Stomach (tissue), 9 donors: ENCODE measurements around the gene HNRNPUL1. TPM values are rescaled to one million over a fixed set of nuclear protein-coding genes. Genes with fewer than 3 reads are reported as not detected.
"Not testable (repeated sequence)": the region's sequence is repeated elsewhere in the genome, so short reads cannot be mapped to it uniquely, and the experiment has no call there.

Experiments
- DNase-seq, 2 donors: peaks; one replicate each; pipeline versions ENCODE4 v3.0.0 to v3.0.0-alpha.2; 2013 to 2019
- H3K27ac ChIP-seq, 5 donors: fragments of 200-600 bp in 4 of 5; sonication (generic) in 4 of 5; one replicate each; pipeline ENCODE4 v1.5.1; 2013 to 2019; ENCODE audit warnings: mild to moderate bottlenecking in 1 of 5, moderate library complexity in 1 of 5
- H3K27me3 ChIP-seq, 3 donors: fragments of 200-600 bp; sonication (generic); one replicate each; pipeline ENCODE4 v1.5.1; 2017 to 2019; ENCODE audit warnings: mixed run types in 1 of 3
- H3K36me3 ChIP-seq, 4 donors: fragments of 200-600 bp; sonication (generic); 1 replicate in 3 of 4; 2 replicates in 1 of 4; pipeline ENCODE4 v1.5.1; 2016 to 2019
- H3K4me1 ChIP-seq, 4 donors: fragments of 200-600 bp; sonication (generic); one replicate each; pipeline ENCODE4 v1.5.1; 2016 to 2019
- H3K4me3 ChIP-seq, 4 donors: fragments of 200-600 bp; sonication (generic) in 3 of 4; one replicate each; pipeline ENCODE4 v1.5.1; 2016 to 2019; ENCODE audit warnings: mild to moderate bottlenecking in 1 of 4
- H3K9me3 ChIP-seq, 4 donors: fragments of 200-600 bp; sonication (generic); one replicate each; pipeline ENCODE4 v1.5.1; 2016 to 2019
- EP300 ChIP-seq: sonication (generic); formaldehyde crosslinking; IDR thresholded peaks from one replicate; pipeline ENCODE4 v1.6.1; 2017; ENCODE audit warnings: antibody characterized with exemption
- POLR2A ChIP-seq, 4 donors: fragments of 450-650 bp; IDR thresholded peaks; one replicate each; pipeline ENCODE4 v1.6.1; 2016; ENCODE audit warnings: antibody characterized with exemption in 4 of 4, control low read depth in 2 of 4, mild to moderate bottlenecking in 1 of 4, moderate library complexity in 1 of 4
- POLR2AphosphoS5 ChIP-seq, 3 donors: sonication (generic); formaldehyde crosslinking; IDR thresholded peaks; one replicate each; pipeline ENCODE4 v1.6.1; 2016; ENCODE audit warnings: antibody characterized with exemption in 3 of 3
- WGBS, 5 donors: extraction: QIAGEN DNeasy Blood & Tissue Kit in 3 of 5; methylation state at CpG; one replicate each; pipeline versions ENCODE4 v1.1.5 to v1.1.7; 2013 to 2018; 5-methylcytosine and 5-hydroxymethylcytosine counted together
- intact Hi-C: fragments of 100-400 bp; cut with DNase I; formaldehyde crosslinking; loops from one replicate; pipeline ENCODE4 v1.15.1; 2023; ENCODE audit warnings: low total_unique reads
- polyA plus RNA-seq, 3 donors: library from polyadenylated mRNA; stranded (reverse); fragments of 200-250 nt; gene quantifications; one replicate each; pipeline ENCODE4 v1.2.3, GENCODE V29; 2013
- total RNA-seq, 5 donors: library from RNA; depleted of rRNA; stranded (reverse); fragments of >200 nt; gene quantifications; one replicate each; pipeline versions ENCODE4 v1.1.0 to v1.2.3, GENCODE V29; 2014 to 2016
- TF ChIP-seq, protein P1 (sequence below), 7 experiments: fragments of 450-650 bp in 4 of 7; fragments of 200-600 bp in 3 of 7; sonication (generic) in 3 of 7; IDR thresholded peaks; one replicate each; pipeline ENCODE4 v1.5.1; 2016 to 2019; ENCODE audit warnings: antibody characterized with exemption in 7 of 7, control low read depth in 2 of 7, mild to moderate bottlenecking in 1 of 7
- donor health status: healthy with polysubstance abuse.
- donor health status: Bipolar disorder and iron deficiency.
- donor health status: healthy.

HNRNPUL1 gene
- total and polyA plus RNA-seq, 8 donors = 47.8 to 319 (median 91.8) TPM

DNA sequence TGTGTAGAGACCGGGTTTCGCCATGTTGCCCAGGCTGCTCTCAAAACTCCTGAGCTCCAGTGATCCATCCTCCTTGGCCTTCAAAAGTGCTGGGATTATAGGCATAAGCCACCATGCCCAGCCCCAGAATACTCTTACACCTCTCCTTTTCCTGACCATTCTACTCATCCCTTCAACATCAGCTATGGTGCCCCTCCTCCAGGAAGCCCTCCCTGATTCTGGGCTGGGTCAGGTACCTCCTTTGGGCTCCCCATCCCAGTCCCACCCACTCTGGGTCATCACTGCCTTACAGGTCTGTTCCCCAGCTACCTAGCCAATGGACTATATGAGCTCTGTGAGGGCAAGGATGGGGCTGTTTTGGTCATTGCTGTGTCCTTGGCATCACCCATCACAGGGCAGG is 80.0 kb downstream of the HNRNPUL1 start:
- Histone ChIP-seq H3K27me3 (no peaks in the 10 kb centered on the region), H3K27ac (no peak overlapping the region), H3K9me3 (no peaks in the 10 kb centered on the region), H3K36me3 (peaks cover 9 to 89% (median 83%) of the 10 kb centered on the region in 4 donors), H3K4me1 (peaks cover 0 to 22% (median 5%) of the 10 kb centered on the region in 4 donors), H3K4me3 (no peak overlapping the region)
- TF ChIP-seq POLR2A (IDR thresholded peaks at IDR 0.05) = no peak
- TF ChIP-seq, protein P1, sequence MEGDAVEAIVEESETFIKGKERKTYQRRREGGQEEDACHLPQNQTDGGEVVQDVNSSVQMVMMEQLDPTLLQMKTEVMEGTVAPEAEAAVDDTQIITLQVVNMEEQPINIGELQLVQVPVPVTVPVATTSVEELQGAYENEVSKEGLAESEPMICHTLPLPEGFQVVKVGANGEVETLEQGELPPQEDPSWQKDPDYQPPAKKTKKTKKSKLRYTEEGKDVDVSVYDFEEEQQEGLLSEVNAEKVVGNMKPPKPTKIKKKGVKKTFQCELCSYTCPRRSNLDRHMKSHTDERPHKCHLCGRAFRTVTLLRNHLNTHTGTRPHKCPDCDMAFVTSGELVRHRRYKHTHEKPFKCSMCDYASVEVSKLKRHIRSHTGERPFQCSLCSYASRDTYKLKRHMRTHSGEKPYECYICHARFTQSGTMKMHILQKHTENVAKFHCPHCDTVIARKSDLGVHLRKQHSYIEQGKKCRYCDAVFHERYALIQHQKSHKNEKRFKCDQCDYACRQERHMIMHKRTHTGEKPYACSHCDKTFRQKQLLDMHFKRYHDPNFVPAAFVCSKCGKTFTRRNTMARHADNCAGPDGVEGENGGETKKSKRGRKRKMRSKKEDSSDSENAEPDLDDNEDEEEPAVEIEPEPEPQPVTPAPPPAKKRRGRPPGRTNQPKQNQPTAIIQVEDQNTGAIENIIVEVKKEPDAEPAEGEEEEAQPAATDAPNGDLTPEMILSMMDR (IDR thresholded peaks at IDR 0.05) = no peak
- no peak for TF ChIP-seq EP300
- TF ChIP-seq POLR2AphosphoS5 (IDR thresholded peaks at IDR 0.05) = no peak
- intact Hi-C loops = no loop called here
- WGBS, 5 donors = 87 to 98% (median 94%) methylated on average over 2 of the region's 2 CpGs
- no peak for DNase-seq

DNA sequence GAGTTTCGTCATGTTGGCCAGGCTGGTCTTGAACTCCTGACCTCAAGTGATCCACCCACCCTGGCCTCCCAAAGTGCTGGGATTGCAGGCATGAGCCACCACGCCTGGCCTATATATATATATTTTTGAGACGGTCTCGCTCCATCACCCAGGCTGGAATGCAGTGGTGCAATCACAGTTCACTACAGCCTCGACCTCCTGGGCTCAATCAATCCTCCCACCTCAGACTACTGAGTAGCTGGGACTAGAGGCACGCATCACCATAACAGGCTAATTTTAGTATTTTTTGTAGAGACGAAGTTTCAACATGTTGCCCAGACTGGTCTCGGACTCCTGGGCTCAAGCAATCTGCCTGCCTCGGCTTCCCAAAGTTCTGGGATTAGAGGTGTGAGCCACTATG is 82.7 kb downstream of the HNRNPUL1 start:
- WGBS, 5 donors = 90 to 96% (median 93%) methylated on average over 8 to 9 of the region's 9 CpGs
- Histone ChIP-seq H3K36me3 (peaks cover 9 to 62% (median 60%) of the 10 kb centered on the region in 4 donors), H3K27me3 (peaks cover 0 to 17% (median 7%) of the 10 kb centered on the region in 3 donors), H3K4me1 (peaks cover 18 to 40% (median 23%) of the 10 kb centered on the region in 4 donors)
- H3K4me3 ChIP-seq, H3K9me3 ChIP-seq, DNase-seq, H3K27ac ChIP-seq, intact Hi-C loops: not testable (repeated sequence)

DNA sequence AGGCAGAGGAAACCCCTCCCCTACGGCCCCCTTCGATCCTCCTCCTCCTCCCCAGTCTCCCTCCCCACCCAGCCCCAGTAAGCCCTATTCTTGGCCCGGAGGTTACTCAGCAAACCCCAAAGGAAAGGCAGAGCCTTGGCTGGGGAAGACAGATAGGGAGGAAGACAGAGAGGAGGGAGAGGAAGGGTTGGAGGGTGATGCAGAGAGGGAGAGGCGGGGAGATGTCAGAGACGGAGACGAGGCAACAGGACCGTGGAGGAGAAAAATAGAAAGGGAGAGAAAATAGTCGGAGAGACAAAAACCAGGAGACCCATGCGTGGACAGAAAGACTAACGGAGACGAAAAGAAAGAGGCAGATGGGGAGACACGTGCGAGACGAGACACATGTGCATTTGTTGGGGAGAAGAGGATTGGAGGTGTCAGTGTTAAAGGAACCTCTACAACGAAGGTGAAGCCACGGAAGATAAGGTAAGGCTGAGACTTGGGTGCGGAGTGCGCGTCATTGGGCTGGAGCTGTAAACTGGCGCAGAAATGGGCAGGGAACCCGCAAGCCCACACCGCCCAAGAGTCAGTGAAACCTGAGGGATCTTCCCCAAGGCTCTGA is 86.7 kb downstream of the HNRNPUL1 start:
- Histone ChIP-seq H3K4me1 (peaks cover 30 to 70% (median 51%) of the 10 kb centered on the region in 4 donors), H3K36me3 (peaks cover 6 to 25% (median 24%) of the 10 kb centered on the region in 4 donors), H3K4me3 (peak overlapping the region; percentile 73 to 87 (median 84)), H3K9me3 (no peaks in the 10 kb centered on the region), H3K27me3 (peaks cover 0 to 36% (median 20%) of the 10 kb centered on the region in 3 donors), H3K27ac (peak overlapping the region in 4 of 5 donors; percentile 81 to 91 (median 90))
- no peak for TF ChIP-seq EP300
- no peak for TF ChIP-seq POLR2A (IDR thresholded peaks at IDR 0.05)
- TF ChIP-seq POLR2AphosphoS5 (IDR thresholded peaks at IDR 0.05) = no peak
- TF ChIP-seq, protein P1 (IDR thresholded peaks at IDR 0.05) = no peak
- 3 to 8% (median 4%) methylated on average over 21 to 22 of the region's 22 CpGs for WGBS, 5 donors
- DNase-seq = no peak
- intact Hi-C loops = no loop called here

DNA sequence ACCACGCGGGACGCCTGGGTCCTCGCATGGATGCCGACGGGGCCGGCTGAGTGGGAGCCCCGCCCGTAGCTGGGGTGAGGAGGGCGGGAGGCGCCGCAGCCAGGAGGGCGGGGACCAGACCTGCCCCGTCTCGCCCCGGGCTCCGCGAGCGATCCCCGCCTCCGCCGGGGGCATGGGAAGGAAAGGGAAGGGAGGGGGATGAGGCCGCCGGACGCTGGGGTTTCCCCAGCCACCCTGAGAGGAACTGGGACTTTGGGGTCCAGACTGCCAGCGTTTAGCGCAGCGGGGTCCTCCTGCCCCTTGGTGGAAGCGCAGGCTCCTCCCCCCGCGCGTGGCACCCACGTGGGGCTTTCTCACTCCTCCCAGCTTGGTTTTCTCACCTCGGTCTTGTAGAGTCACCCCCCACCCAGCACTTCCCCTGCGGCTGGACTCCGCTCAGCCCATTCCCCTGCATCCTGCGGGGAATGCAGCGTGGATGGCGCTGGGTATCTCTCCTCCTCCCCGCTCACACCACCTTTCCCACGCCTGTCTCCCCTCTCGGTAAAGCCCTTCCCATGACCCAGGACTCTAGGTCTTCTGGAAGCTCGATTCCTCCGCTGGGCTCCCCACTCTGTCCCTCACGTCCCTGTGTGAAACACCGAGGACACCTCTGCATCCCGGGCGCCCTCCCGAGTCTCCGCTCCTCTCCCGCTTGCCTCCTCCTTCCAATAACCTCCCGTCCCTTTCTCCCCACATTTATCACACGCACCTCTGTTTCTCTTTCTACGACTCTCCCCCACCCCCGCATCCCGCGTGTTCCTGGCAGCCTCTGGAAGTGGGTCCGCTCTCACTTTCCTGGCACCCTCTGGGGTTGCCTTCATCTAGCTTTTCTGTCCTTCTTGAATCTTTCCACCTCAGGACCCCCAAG is 87.4 kb downstream of the HNRNPUL1 start:
- Histone ChIP-seq H3K9me3 (no peaks in the 10 kb centered on the region), H3K4me3 (peak overlapping the region; percentile 73 to 87 (median 84)), H3K36me3 (peaks cover 6 to 18% (median 16%) of the 10 kb centered on the region in 4 donors), H3K4me1 (peaks cover 30 to 77% (median 51%) of the 10 kb centered on the region in 4 donors), H3K27ac (peak overlapping the region; percentile 34 to 91 (median 90)), H3K27me3 (peaks cover 0 to 36% (median 20%) of the 10 kb centered on the region in 3 donors)
- DNase-seq = peak; percentile 59 to 80
- TF ChIP-seq, protein P1 (IDR thresholded peaks at IDR 0.05) = no peak
- TF ChIP-seq POLR2AphosphoS5 (IDR thresholded peaks at IDR 0.05) (no peak), POLR2A (IDR thresholded peaks at IDR 0.05) (no peak), EP300 (no peak)
- intact Hi-C loops = no loop called here
- 0 to 1% (median 1%) methylated on average over 38 to 58 of the region's 58 CpGs for WGBS, 5 donors
